ENCODE measurements around the gene MYH1.

MYH1 gene

DNA sequence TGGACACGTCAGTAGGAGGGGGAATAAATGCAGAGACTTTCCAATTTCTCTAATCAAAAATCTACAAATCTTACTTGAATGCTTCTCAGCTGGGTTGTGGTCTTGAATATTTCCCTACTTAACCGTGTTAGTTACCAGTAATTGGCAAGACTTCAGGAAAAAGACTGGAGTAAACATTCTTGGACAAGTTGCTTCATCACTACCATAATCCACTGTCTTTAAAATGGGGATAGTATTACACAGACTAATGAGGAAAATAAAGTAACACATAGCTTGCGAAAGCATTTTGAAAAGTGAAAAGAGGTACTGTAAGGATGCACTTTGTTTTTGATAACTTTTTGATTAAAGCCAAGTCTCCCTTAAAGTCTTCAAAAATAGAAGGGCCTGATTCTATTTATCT lies 18.4 kb downstream of the MYH1 start:
- ChIA-PET POLR2A (ENCODE audit: low non-redundant PET) (no interaction called here), CTCF (no interaction called here)
- H3K27ac ChIP-seq: no peak overlapping the region
- TF ChIP-seq, protein P1, sequence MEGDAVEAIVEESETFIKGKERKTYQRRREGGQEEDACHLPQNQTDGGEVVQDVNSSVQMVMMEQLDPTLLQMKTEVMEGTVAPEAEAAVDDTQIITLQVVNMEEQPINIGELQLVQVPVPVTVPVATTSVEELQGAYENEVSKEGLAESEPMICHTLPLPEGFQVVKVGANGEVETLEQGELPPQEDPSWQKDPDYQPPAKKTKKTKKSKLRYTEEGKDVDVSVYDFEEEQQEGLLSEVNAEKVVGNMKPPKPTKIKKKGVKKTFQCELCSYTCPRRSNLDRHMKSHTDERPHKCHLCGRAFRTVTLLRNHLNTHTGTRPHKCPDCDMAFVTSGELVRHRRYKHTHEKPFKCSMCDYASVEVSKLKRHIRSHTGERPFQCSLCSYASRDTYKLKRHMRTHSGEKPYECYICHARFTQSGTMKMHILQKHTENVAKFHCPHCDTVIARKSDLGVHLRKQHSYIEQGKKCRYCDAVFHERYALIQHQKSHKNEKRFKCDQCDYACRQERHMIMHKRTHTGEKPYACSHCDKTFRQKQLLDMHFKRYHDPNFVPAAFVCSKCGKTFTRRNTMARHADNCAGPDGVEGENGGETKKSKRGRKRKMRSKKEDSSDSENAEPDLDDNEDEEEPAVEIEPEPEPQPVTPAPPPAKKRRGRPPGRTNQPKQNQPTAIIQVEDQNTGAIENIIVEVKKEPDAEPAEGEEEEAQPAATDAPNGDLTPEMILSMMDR (conservative IDR thresholded peaks at IDR 0.05; ENCODE audit: low read depth): no peak
- no peak for DNase-seq (ENCODE audit: low spot score)

DNA sequence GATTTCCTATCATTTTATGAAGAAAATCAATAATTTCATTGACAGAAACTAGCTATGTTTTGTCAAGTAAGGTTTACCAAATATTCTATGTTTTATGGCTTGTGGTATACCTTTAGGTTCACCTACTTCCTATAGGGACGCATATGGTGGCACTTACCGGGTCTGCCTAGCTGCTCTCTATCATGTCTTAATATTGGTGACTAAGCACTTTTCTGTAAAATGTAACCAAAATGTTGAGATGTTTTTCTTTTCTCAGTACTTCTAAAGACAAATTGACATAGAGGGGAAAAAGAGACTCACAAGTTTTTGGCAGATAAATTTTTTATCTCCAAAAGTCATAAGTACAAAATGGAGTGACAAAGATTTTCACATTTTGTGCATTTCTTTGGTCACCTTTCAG lies 26.3 kb downstream of the MYH1 start:
- ChIA-PET POLR2A (ENCODE audit: low non-redundant PET) (no interaction called here), CTCF (no interaction called here)
- TF ChIP-seq, protein P1 (conservative IDR thresholded peaks at IDR 0.05; ENCODE audit: low read depth): no peak
- DNase-seq (ENCODE audit: low spot score): no peak
- H3K27ac ChIP-seq: no peak overlapping the region

DNA sequence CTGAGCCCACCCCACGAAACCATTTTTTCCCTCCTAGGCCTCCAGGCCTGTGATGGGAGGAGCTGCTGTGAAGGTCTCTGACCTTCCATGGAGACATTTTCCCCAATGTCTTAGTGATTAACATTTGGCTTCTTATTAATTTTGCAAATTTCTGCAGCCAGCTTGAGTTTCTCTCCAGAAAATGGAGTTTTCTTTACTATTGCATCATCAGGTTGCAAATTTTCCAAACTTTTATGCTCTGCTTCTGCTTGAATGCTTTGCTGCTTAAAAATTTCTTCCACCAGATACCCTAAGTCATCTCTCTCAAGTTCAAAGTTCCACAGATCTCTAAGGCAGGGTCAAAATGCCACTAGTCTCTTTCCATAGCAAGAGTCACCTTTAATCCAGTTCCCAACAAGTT lies 36.1 kb downstream of the MYH1 start:
- CTCF ChIA-PET: no interaction called here
- POLR2A ChIA-PET (ENCODE audit: low non-redundant PET): no interaction called here
- H3K27ac ChIP-seq: no peak overlapping the region
- no peak for DNase-seq (ENCODE audit: low spot score)
- TF ChIP-seq, protein P1 (conservative IDR thresholded peaks at IDR 0.05; ENCODE audit: low read depth): no peak

GRCh38 chr17:10477701-10478100 lies 40.6 kb downstream of the MYH1 start:
- DNase-seq (ENCODE audit: low spot score): no peak
- POLR2A ChIA-PET (ENCODE audit: low non-redundant PET): no interaction called here
- H3K27ac ChIP-seq: no peak overlapping the region
- TF ChIP-seq, protein P1 (conservative IDR thresholded peaks at IDR 0.05; ENCODE audit: low read depth): no peak
- CTCF ChIA-PET: no interaction called here

DNA sequence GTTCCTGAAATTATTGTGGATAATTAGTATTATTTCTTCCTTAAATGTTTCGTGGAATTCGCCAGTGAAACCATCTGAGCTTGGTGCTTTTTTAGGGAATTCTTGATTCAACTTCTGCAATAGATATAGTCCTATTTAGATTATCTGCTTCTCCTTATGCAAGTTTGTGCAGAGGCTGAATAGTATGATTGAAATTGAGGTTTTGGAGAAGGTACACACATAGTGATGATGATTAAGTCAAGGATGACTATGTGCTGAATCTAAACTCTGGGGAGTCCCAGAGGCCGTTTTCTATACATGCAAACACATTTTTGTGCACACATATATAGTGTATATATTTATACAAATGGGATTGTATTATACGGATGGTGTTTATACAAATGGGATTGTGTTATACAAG lies 43.8 kb downstream of the MYH1 start:
- TF ChIP-seq, protein P1 (conservative IDR thresholded peaks at IDR 0.05; ENCODE audit: low read depth): no peak
- no peak overlapping the region for H3K27ac ChIP-seq
- POLR2A ChIA-PET (ENCODE audit: low non-redundant PET): no interaction called here
- DNase-seq (ENCODE audit: low spot score): no peak
- CTCF ChIA-PET: interaction anchor here (0.6 kb wide), 1 partner anchor 69 kb away, joined by 3 read pairs; no protein-coding TSS in a partner anchor

DNA sequence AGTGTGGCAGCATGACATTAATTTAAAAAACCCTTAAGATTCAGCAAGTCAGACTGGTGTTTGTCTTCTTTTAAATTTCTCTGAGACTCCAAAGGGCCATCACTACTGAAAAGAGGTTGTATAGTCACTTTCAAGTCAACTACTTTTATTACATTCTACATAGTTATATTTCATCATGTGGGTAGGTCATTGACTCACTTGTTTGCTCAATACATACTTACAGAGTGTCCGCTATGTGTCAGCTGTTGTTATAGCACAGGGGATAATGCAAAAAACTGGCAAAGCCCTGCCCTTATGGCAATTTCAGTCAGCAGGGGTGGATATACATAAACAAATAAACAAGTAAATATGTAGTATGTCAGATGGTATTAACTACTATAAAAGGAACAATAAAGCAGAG lies 46.5 kb downstream of the MYH1 start:
- H3K27ac ChIP-seq: no peak overlapping the region
- TF ChIP-seq, protein P1 (conservative IDR thresholded peaks at IDR 0.05; ENCODE audit: low read depth): no peak
- POLR2A ChIA-PET (ENCODE audit: low non-redundant PET): no interaction called here
- CTCF ChIA-PET: no interaction called here
- peak; percentile 5 for DNase-seq (ENCODE audit: low spot score)

DNA sequence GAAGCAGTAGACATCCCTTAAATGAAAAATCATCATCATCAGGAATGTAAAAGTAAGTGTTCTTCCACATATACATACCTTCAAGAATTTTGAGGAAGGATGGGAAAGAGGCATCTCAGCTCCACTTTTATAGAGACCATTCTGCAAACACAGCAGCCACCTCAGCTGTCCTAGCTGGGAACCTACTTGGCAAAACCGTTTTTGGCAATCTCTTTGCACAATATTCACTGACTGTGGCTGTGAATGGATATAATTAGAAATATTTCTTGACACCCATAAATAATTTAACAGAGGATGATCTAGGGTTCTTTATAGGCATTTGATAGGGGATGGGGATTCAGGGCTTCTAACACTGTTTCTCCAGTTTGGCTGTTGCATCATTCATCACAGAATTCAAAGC lies 48.9 kb downstream of the MYH1 start, which contains the start of gene MYH4:
Gene MYH4 (minus strand): TSS at position 101 of the 400 bp plus-strand sequence. CDS start 2,814 bp downstream, outside the sequence.
- H3K27ac ChIP-seq: no peak within 1 kb of the TSS
- DNase-seq (ENCODE audit: low spot score): no peak
- TF ChIP-seq, protein P1 (conservative IDR thresholded peaks at IDR 0.05; ENCODE audit: low read depth): no peak
- ChIA-PET POLR2A (ENCODE audit: low non-redundant PET) (no interaction called here), CTCF (no interaction called here)

Measured in RWPE1 (cell line).